ENCODE measurements around the gene STK38.

STK38 gene

DNA sequence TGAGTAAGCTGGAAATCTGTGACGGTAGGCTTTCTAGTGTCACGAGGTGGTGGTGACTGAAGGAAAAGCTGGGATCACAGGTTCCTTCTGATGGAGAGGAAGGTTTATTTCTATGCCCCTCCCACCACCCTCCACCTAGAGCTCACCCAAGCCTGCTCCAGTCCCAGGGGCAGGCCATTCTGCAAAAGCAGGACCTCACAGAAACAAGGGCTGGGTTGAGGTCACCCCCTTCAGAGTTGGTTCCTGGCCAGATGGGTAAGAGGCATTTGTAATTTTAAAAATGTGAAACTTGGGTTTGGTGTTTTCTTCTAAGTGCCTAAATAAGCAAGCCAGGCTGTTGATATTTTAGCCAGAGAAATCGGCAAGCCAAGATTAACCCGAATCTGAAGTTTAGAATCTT, 57.9 kb downstream of the STK38 start:
- Histone ChIP-seq H3K27me3 (ENCODE audit: insufficient read depth, poor library complexity, severe bottlenecking) (no peaks in the 10 kb centered on the region), H3K4me3 (replicated peaks; ENCODE audit: insufficient read depth, low read length) (no peak overlapping the region), H3K27ac (replicated peaks) (no peak overlapping the region)
- TF ChIP-seq SPI1 (IDR thresholded peaks at IDR 0.05; ENCODE audit: borderline replicate concordance, low read depth) = no peak
- no peak for TF ChIP-seq GABPA (IDR thresholded peaks at IDR 0.05; ENCODE audit: low read depth)
- TF ChIP-seq, protein P1, sequence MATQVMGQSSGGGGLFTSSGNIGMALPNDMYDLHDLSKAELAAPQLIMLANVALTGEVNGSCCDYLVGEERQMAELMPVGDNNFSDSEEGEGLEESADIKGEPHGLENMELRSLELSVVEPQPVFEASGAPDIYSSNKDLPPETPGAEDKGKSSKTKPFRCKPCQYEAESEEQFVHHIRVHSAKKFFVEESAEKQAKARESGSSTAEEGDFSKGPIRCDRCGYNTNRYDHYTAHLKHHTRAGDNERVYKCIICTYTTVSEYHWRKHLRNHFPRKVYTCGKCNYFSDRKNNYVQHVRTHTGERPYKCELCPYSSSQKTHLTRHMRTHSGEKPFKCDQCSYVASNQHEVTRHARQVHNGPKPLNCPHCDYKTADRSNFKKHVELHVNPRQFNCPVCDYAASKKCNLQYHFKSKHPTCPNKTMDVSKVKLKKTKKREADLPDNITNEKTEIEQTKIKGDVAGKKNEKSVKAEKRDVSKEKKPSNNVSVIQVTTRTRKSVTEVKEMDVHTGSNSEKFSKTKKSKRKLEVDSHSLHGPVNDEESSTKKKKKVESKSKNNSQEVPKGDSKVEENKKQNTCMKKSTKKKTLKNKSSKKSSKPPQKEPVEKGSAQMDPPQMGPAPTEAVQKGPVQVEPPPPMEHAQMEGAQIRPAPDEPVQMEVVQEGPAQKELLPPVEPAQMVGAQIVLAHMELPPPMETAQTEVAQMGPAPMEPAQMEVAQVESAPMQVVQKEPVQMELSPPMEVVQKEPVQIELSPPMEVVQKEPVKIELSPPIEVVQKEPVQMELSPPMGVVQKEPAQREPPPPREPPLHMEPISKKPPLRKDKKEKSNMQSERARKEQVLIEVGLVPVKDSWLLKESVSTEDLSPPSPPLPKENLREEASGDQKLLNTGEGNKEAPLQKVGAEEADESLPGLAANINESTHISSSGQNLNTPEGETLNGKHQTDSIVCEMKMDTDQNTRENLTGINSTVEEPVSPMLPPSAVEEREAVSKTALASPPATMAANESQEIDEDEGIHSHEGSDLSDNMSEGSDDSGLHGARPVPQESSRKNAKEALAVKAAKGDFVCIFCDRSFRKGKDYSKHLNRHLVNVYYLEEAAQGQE (IDR thresholded peaks at IDR 0.05; ENCODE audit: insufficient replicate concordance, low read depth) = no peak
- TF ChIP-seq, protein P2, sequence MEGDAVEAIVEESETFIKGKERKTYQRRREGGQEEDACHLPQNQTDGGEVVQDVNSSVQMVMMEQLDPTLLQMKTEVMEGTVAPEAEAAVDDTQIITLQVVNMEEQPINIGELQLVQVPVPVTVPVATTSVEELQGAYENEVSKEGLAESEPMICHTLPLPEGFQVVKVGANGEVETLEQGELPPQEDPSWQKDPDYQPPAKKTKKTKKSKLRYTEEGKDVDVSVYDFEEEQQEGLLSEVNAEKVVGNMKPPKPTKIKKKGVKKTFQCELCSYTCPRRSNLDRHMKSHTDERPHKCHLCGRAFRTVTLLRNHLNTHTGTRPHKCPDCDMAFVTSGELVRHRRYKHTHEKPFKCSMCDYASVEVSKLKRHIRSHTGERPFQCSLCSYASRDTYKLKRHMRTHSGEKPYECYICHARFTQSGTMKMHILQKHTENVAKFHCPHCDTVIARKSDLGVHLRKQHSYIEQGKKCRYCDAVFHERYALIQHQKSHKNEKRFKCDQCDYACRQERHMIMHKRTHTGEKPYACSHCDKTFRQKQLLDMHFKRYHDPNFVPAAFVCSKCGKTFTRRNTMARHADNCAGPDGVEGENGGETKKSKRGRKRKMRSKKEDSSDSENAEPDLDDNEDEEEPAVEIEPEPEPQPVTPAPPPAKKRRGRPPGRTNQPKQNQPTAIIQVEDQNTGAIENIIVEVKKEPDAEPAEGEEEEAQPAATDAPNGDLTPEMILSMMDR (IDR thresholded peaks at IDR 0.05; ENCODE audit: insufficient read depth, low read length) = no peak
- no peak for TF ChIP-seq POLR2AphosphoS5 (IDR thresholded peaks at IDR 0.05; ENCODE audit: low read depth)
- no peak for DNase-seq (ENCODE audit: low read depth in 1 of 2, low spot score in 1 of 2)

DNA sequence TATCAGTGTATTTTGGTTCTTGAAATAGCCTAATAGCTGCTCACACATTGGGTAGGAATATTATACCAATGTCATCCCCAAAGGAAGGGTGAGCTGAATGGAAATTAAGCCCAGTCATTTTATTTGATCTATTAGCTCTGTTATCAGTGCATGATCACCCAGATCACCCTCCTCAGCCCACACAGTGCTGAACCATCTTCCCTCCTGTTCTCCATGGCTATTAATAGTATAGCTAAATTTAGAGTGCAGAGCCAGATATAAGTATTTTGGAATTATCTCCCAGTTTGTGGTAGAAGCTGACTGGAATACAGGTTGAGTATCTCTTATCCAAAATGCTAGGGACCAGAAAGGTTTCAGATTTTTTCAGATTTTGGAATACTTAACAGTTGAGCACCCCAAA, 59.1 kb downstream of the STK38 start:
- TF ChIP-seq GABPA (IDR thresholded peaks at IDR 0.05; ENCODE audit: low read depth) (no peak), POLR2AphosphoS5 (IDR thresholded peaks at IDR 0.05; ENCODE audit: low read depth) (no peak), SPI1 (IDR thresholded peaks at IDR 0.05; ENCODE audit: borderline replicate concordance, low read depth) (no peak)
- TF ChIP-seq, protein P2 (IDR thresholded peaks at IDR 0.05; ENCODE audit: insufficient read depth, low read length) = no peak
- TF ChIP-seq, protein P1 (IDR thresholded peaks at IDR 0.05; ENCODE audit: insufficient replicate concordance, low read depth) = no peak
- H3K27me3 ChIP-seq (ENCODE audit: insufficient read depth, poor library complexity, severe bottlenecking) = no peaks in the 10 kb centered on the region
- H3K27ac ChIP-seq (replicated peaks) = no peak overlapping the region
- no peak for DNase-seq (ENCODE audit: low read depth in 1 of 2, low spot score in 1 of 2)
- H3K4me3 ChIP-seq (replicated peaks; ENCODE audit: insufficient read depth, low read length) = no peak overlapping the region

DNA sequence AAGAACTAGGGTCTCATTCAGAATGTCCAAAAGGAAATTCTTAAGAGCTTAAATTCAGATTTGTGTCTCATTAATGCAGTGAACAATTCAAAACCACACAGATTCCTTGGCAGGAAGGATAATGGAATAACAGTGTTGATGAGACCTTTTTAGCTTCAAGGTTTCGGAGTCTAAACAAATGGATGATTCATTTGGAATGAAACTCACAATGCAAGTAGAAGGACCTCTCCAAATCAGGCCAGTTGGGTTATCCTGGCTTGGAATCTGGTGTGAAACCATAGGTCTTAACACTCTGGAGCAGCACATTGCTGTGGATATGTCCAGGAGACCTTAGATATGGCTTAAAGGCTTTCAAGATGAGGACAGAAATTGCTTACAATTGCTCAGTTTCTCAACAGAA, 59.6 kb downstream of the STK38 start:
- TF ChIP-seq GABPA (IDR thresholded peaks at IDR 0.05; ENCODE audit: low read depth) = no peak
- no peak for TF ChIP-seq SPI1 (IDR thresholded peaks at IDR 0.05; ENCODE audit: borderline replicate concordance, low read depth)
- TF ChIP-seq, protein P2 (IDR thresholded peaks at IDR 0.05; ENCODE audit: insufficient read depth, low read length) = no peak
- TF ChIP-seq, protein P1 (IDR thresholded peaks at IDR 0.05; ENCODE audit: insufficient replicate concordance, low read depth) = no peak
- H3K4me3 ChIP-seq (replicated peaks; ENCODE audit: insufficient read depth, low read length) = no peak overlapping the region
- DNase-seq (ENCODE audit: low read depth in 1 of 2, low spot score in 1 of 2) = no peak
- H3K27me3 ChIP-seq (ENCODE audit: insufficient read depth, poor library complexity, severe bottlenecking) = no peaks in the 10 kb centered on the region
- no peak overlapping the region for H3K27ac ChIP-seq (replicated peaks)
